HepG2 (cell line): ENCODE results near the gene RRN3.

Experiments used
- CREB1 ChIP-seq, 2 experiments: fragments of 450-650 bp in 1 of 2; IDR thresholded peaks; 2 replicates each; pipeline ENCODE4 v1.6.1; 2016 to 2017; ENCODE audit warnings: control low read depth in 1 of 2, mild to moderate bottlenecking in 1 of 2, missing compliant biosample characterization in 1 of 2, missing genetic modification characterization in 1 of 2
- FOXM1 ChIP-seq: sonication (generic); formaldehyde crosslinking; IDR thresholded peaks from 2 replicates; pipeline ENCODE4 v1.5.0; 2020; ENCODE audit warnings: missing genetic modification reagents
- GABPB1 ChIP-seq: IDR thresholded peaks from 2 replicates; pipeline ENCODE4 v1.6.1; 2016; ENCODE audit warnings: mild to moderate bottlenecking, missing genetic modification reagents, moderate library complexity, missing compliant biosample characterization
- MEIS2 ChIP-seq: sonication (generic); formaldehyde crosslinking; IDR thresholded peaks from 2 replicates; pipeline ENCODE4 v1.9.0; 2021; ENCODE audit warnings: mild to moderate bottlenecking, missing genetic modification reagents
- NFYB ChIP-seq: sonication (generic); formaldehyde crosslinking; IDR thresholded peaks from 2 replicates; pipeline ENCODE4 v1.4.0; 2020; ENCODE audit warnings: missing genetic modification reagents
- NR1H2 ChIP-seq: sonication (generic); formaldehyde crosslinking; IDR thresholded peaks from 2 replicates; pipeline ENCODE4 v1.8.1; 2022; ENCODE audit warnings: low read depth, missing genetic modification reagents, borderline replicate concordance
- SETDB1 ChIP-seq: sonication (generic); formaldehyde crosslinking; IDR thresholded peaks from 2 replicates; pipeline ENCODE4 v1.5.1; 2020; ENCODE audit warnings: missing genetic modification reagents, mild to moderate bottlenecking, borderline replicate concordance
- ZNF468 ChIP-seq: sonication (generic); formaldehyde crosslinking; IDR thresholded peaks from 2 replicates; pipeline ENCODE4 v1.8.0; 2022; ENCODE audit warnings: mild to moderate bottlenecking, moderate library complexity, missing genetic modification reagents
- ZNF652 ChIP-seq: IDR thresholded peaks from 2 replicates; pipeline ENCODE4 v1.6.1; 2016; ENCODE audit warnings: low read depth, borderline replicate concordance
- TF ChIP-seq, protein P1 (sequence below): conservative IDR thresholded peaks from 2 replicates; pipeline ENCODE4 v1.6.1; 2018; ENCODE audit warnings: missing genetic modification reagents

DNA sequence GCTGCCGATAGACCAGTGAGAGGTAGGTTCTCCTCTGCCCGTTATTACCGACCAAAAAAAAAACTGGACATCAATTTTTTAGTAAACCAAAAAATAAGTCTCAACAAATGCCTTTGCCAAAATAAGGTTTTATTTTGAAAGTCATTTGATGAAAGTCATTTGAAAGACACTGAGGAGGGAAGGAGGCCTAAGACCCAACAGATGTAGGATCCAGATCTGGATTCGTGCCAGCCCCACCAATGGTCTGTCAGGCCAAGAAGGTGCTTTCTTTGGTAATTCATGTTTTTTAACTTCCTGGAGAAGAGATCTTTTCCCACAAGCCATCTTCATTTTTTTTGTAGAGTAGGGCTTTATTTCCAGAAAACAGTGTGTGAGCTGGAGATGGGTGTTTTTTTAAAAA is 56.3 kb downstream of the RRN3 start:
- no peak for TF ChIP-seq GABPB1
- no peak for TF ChIP-seq SETDB1 (CRISPR knock-in tag)
- TF ChIP-seq ZNF652 (CRISPR knock-in tag) = no peak
- TF ChIP-seq MEIS2 (CRISPR knock-in tag) = no peak
- TF ChIP-seq, protein P1, sequence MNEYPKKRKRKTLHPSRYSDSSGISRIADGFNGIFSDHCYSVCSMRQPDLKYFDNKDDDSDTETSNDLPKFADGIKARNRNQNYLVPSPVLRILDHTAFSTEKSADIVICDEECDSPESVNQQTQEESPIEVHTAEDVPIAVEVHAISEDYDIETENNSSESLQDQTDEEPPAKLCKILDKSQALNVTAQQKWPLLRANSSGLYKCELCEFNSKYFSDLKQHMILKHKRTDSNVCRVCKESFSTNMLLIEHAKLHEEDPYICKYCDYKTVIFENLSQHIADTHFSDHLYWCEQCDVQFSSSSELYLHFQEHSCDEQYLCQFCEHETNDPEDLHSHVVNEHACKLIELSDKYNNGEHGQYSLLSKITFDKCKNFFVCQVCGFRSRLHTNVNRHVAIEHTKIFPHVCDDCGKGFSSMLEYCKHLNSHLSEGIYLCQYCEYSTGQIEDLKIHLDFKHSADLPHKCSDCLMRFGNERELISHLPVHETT = no peak
- no peak for TF ChIP-seq FOXM1
- no peak for TF ChIP-seq ZNF468
- TF ChIP-seq NFYB (CRISPR knock-in tag) = no peak
- no peak for TF ChIP-seq CREB1 (IDR thresholded peaks at IDR 0.05)
- TF ChIP-seq CREB1 (CRISPR knock-in tag; IDR thresholded peaks at IDR 0.05) = no peak
- no peak for TF ChIP-seq NR1H2 (CRISPR knock-in tag)
